HUDEP-2 (cell line): ENCODE results near the gene ADAMTS17.

Experiments used
- DNase-seq, 76 experiments: peaks; one replicate each; lab custom pipeline; 2025; ENCODE audit not compliant: unreplicated experiment in 76 of 76; lab: John Stamatoyannopoulos, UW

Gene ADAMTS17

DNA sequence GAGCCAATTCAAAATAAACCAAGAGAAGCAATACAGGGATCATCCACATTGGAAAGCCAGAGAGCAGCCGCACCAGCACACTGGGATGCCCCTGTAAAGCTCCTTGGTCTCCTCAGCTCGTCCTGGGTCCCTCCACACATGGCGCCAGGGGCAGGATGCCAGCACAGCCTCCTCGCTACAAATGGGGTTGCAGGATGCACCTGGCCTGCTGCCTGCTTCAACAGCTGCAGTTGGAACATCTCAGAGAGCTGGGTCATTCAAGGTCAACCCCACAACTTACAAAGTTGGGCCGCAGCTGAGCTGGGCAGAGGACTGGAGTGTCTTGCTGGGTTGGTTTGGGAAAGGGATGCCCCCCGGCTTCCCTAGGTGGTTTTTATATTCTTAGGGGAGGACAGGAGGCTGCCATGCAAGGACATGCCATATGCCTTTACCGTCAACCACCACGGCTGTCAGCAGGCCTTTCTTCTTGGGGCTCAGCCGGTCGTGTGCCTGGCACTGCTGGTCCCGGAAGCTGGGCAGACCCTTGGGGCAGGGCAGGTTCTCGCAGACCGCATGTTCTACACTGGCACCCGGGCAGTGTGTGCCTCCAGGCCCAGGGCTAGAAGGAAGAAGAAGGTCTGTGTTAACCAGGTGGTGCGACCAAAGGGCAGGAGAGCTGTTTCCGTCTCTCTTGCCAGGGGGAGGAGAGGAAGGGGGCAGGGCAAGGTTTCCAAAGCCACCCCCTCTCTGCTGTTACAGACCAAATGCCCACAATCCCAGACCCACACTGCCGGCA is 225.2 kb downstream of the ADAMTS17 start:
- DNase-seq, result no peak

- no peak for DNase-seq
Observed at GRCh38 chr15:100115711-100116090, 226.1 kb downstream of the ADAMTS17 start.

GRCh38 chr15:100115066-100115710 is 226.6 kb downstream of the ADAMTS17 start:
- DNase-seq, result no peak

DNA sequence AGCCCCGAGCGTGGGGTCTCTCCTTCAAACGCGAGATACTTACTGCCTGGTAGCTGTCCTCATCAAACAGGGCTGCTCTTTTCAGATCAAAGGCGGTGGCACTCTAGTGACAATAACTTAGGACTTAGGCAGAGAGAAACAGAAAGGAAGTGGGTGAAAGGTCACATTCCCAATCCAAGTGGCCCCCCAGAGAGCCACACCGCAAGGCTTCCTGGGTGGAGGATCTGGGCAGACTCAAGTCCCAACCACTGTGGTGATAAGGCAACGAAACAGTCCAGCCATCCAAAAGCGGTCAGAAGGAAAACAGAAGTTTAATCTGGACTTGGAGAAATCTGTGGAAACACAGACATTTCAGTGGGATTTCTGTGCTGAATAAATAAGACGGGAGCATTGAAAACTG is 227.2 kb downstream of the ADAMTS17 start:
- no peak for DNase-seq

DNA sequence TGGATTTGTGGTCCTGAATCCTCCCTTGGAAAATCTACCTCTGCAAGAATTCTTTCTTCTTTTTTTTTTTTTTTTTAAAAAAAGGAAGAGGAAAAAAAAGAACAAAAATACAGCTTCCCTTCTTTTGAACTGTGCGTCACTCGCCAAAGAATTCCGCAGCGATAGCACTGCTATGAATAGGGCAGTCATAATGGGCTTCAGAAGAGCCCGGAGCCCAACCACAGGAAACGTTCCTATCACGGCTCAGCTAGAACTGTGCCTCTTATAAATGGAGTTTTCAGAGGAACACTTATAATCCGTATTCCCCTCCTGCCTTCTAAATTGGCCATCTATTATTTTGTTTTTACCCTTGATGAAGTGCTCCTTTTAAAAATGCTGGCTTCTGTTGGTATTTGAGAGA is 227.7 kb downstream of the ADAMTS17 start:
- no peak for DNase-seq

- no peak for DNase-seq
Observed at GRCh38 chr15:100113351-100114080, 228.3 kb downstream of the ADAMTS17 start.

- no peak for DNase-seq
Observed at GRCh38 chr15:100112636-100113305, 229.0 kb downstream of the ADAMTS17 start.

- DNase-seq, result no peak
Observed at GRCh38 chr15:100112061-100112420, 229.7 kb downstream of the ADAMTS17 start.

- DNase-seq, result peak in 16 of 76 experiments; percentile 4 to 39 (median 22)
Observed at GRCh38 chr15:100111125-100112060, 230.4 kb downstream of the ADAMTS17 start.

GRCh38 chr15:100109486-100110035 is 232.2 kb downstream of the ADAMTS17 start:
- DNase-seq, result no peak

DNA sequence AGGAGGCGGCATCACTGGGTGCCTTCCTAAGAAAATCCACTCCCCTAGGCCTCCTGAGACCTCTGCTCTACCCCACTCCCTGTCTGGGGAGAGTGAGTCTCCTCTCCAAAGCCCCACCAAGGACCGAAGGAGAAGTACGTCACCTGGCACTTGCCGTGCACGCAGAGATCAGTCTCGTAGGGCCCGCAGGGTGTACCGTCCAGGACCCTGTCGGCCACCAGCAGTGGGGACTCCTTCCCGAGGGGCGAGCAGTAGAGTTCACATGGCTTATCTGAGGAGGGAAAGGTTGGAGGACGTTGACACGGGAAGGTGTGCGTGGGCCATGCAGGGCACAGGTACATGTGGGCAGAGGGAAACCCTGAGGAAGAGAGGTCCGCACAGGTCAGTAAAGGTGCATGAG is 232.9 kb downstream of the ADAMTS17 start:
- DNase-seq, result no peak

DNA sequence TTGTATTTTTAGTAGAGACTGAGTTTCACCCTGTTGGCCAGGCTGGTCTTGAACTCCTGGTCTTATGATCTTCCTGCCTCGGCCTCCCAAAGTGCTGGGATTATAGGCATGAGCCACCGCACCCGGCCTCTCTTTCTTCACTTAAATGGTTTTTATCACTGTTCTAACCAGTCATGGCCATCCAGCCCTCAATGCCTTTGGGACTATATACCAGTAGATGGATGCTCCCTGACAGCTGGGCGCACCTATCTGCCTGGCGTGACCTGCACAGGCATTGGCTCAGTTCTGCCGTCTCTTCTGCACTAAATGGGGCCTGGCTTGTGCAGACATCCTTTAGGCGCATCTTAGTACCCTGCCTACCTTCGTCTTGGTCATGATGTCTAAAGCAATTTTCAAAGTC is 233.4 kb downstream of the ADAMTS17 start:
- DNase-seq, result no peak

DNA sequence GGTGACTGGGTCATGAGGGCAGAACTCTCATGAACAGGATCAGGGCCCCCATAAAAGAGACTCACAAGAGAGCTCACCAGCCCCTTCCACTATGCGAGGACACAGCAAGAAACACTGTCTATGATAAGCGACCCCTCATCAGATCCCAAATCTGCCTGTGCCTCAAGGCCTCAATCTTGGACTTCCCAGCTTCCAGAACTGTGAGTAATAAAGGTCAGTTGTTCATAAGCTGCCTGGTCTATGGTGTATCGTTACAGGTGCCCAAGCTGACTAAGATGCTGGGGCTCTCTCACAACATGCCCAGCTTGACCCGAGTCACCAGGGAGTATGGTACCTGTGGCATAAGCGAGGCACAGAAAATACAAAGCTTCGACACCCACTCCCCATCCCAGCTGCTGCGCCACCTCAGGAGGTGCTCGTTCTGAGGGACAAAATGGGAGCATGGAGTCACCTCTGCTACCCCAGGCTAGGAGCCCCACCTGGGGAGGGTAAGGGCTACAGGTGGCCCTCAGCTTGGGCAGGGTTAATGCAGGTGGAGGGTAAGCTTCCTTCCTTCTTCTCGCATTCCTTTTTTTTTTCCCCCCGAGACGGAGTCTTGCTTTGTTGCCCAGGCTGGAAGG is 234.1 kb downstream of the ADAMTS17 start:
- DNase-seq, result no peak

GRCh38 chr15:100107151-100107550 is 234.6 kb downstream of the ADAMTS17 start:
- DNase-seq, result no peak

DNA sequence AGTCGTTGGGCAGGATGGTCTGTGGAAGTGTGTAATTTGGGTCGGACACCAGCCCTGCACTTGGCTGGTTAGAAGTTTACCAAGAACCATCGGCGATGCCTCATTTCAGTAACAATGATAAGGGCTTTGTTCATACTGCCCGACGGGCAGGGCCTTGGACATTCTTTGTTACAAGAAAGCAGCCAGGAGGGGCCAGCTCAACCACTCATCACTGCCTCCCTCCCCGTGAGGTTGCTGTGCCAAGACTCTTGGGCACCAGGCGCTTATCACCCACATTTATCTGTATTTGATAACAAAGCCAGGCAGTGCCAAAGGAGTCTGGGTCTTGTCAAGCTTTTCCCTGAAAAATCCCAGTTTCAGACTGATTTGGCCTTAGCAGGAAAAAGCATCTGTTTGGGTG is 235.0 kb downstream of the ADAMTS17 start:
- no peak for DNase-seq

DNA sequence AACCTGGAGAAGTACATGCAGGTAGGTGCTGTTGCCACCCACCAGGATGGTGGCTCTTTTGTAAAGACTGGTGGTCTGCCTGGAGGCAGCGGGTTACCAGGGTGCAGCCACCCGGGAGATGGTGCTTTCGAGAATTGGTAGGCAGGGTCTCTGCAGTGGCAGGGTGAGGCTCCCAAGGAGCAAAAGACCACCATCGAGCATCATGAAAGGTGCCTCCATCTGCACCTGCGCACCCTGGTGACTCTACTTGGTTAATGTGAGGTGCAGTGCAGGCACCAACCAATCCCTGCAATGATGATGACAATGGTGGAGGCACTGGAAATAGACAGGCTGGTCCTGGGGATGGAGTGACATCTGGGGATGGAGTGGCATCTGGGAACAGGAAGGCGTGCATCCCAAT is 236.7 kb downstream of the ADAMTS17 start:
- no peak for DNase-seq

DNA sequence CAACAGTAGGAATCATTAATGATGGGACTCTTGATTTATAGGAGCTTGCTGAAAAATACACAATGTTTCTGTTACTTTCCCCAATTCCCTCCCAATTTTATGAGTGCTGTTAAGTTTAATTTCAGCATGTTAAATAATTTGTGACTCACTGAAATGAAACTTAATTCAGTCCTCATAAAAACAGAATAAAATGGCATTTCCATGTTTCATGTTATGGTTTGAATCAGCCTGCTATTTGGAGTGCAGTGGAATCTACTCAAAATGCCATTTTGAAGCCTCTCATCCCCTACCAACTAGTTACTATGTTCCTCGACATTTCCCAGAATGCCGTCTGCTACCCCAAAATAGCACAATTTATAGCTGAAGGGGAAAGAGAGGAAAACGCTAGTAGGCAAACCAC is 237.5 kb downstream of the ADAMTS17 start:
- no peak for DNase-seq

DNA sequence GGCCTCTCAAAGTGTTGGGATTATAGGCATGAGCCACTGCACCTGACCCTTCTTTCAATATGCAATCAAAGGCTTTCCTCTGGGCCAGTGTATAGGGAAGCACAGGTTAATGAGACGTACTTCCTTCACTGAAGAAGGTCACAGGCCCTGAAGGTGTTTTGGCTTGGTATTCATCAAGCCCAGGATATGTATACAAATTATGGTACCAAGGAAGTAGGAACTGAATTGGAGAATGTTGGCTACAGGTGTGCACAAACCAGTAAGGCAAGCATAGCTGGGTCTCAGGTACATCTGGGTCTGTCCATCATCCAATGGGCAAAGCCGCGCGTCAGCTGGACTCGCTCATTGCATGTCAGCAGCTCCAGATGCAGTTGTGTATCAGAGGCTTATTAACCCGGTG is 237.9 kb downstream of the ADAMTS17 start:
- no peak for DNase-seq

- DNase-seq, result no peak
Observed at GRCh38 chr15:100101426-100102089, 240.2 kb downstream of the ADAMTS17 start.
